K562 (cell line): ENCODE data around the gene CLCN2. TPM values are rescaled to one million over a fixed set of nuclear protein-coding genes. Genes with fewer than 3 reads are reported as not detected.

Experiments
- BRD9 ChIP-seq: fragments of 450-650 bp; IDR thresholded peaks from 2 replicates; pipeline ENCODE4 v1.6.1; 2018; ENCODE audit warnings: low read depth; ENCODE audit not compliant: partially characterized antibody
- C11orf30 ChIP-seq: fragments of 450-650 bp; IDR thresholded peaks from 2 replicates; pipeline ENCODE4 v1.6.1; 2016; ENCODE audit warnings: low read depth, mild to moderate bottlenecking
- DPF2 ChIP-seq: fragments of 450-650 bp; IDR thresholded peaks from 2 replicates; pipeline ENCODE4 v1.6.1; 2016
- FOXK2 ChIP-seq, 2 experiments: fragments of 450-650 bp; IDR thresholded peaks in 1 of 2; conservative IDR thresholded peaks in 1 of 2; 2 replicates each; pipeline ENCODE4 v1.6.1; 2016; ENCODE audit warnings: low read depth in 2 of 2, mild to moderate bottlenecking in 1 of 2
- HIVEP1 ChIP-seq: fragments of 250-450 bp; sonication (Bioruptor Pico); IDR thresholded peaks from 2 replicates; pipeline ENCODE4 v1.4.0; 2020; ENCODE audit warnings: mild to moderate bottlenecking
- LEF1 ChIP-seq: fragments of 450-650 bp; IDR thresholded peaks from 2 replicates; pipeline ENCODE4 v1.6.1; 2016; ENCODE audit warnings: mild to moderate bottlenecking
- MBD2 ChIP-seq: sonication (generic); IDR thresholded peaks from 2 replicates; pipeline ENCODE4 v1.6.1; 2016; ENCODE audit warnings: low read depth, borderline replicate concordance
- MTA2 ChIP-seq: fragments of 450-650 bp; IDR thresholded peaks from 2 replicates; pipeline ENCODE4 v1.6.1; 2016; ENCODE audit warnings: low read depth
- NCOR1 ChIP-seq: fragments of 450-650 bp; IDR thresholded peaks from 2 replicates; pipeline ENCODE4 v1.6.1; 2016; ENCODE audit warnings: mild to moderate bottlenecking, moderate library complexity
- NFE2 ChIP-seq: IDR thresholded peaks from 2 replicates; pipeline ENCODE4 v1.6.1; 2014; ENCODE audit warnings: antibody characterized with exemption, low read depth
- RCOR1 ChIP-seq, 2 experiments: IDR thresholded peaks; 2 replicates each; pipeline ENCODE4 v1.6.1; 2012; ENCODE audit warnings: low read depth in 2 of 2, low read length in 2 of 2, borderline replicate concordance in 1 of 2, improper control_type of control experiment in 1 of 2
- SIN3A ChIP-seq, 2 experiments: fragments of 150-350 bp in 1 of 2; IDR thresholded peaks; 2 replicates each; pipeline ENCODE4 v1.6.1; 2011 to 2016; ENCODE audit warnings: borderline replicate concordance in 2 of 2, low read depth in 2 of 2, low read length in 2 of 2, mild to moderate bottlenecking in 2 of 2, moderate library complexity in 2 of 2; ENCODE audit not compliant: control insufficient read depth in 1 of 2
- STAT5A ChIP-seq: IDR thresholded peaks from 2 replicates; pipeline ENCODE4 v1.6.1; 2012; ENCODE audit warnings: low read length, inconsistent platforms, borderline replicate concordance
- TAL1 ChIP-seq: fragments of 450-650 bp; IDR thresholded peaks from 2 replicates; pipeline ENCODE4 v1.6.1; 2016; ENCODE audit warnings: mild to moderate bottlenecking
- VEZF1 ChIP-seq: fragments of 200-800 bp; sonication (Bioruptor generic); IDR thresholded peaks from 2 replicates; pipeline ENCODE4 v1.6.1; 2017; ENCODE audit warnings: missing genetic modification characterization, missing compliant biosample characterization
- ZFX ChIP-seq: sonication (generic); formaldehyde crosslinking; IDR thresholded peaks from 2 replicates; pipeline ENCODE4 v1.8.0; 2022; ENCODE audit warnings: mild to moderate bottlenecking, missing genetic modification reagents, moderate library complexity
- ZNF398 ChIP-seq: fragments of 250-450 bp; sonication (Bioruptor Pico); IDR thresholded peaks from 2 replicates; pipeline ENCODE4 v1.8.0; 2021; ENCODE audit warnings: moderate library complexity, mild to moderate bottlenecking, inconsistent platforms
- polyA plus RNA-seq, 8 experiments: library from polyadenylated mRNA; depleted of rRNA in 4 of 8; stranded (reverse) in 5 of 8; unstranded in 3 of 8; fragments of >200 nt; fragmentation: Nextera tagmentation in 2 of 8; fragmentation: Illumina TruSeq in 1 of 8; extraction: Ambion mirVana in 2 of 8; extraction: Trizol in 1 of 8; gene quantifications; 2 replicates each; pipeline versions ENCODE4 v1.2.1 to v1.2.3, GENCODE V29; 2011 to 2014; ENCODE audit warnings: inconsistent platforms in 1 of 8, missing spikeins in 1 of 8
- total RNA-seq, 7 experiments: library from RNA; depleted of rRNA in 6 of 7; stranded (reverse); fragments of >200 nt in 6 of 7; fragmentation: Illumina TruSeq in 2 of 7; extraction: Trizol in 2 of 7; gene quantifications; 2 replicates each; pipeline versions ENCODE4 v1.2.1 to v1.2.3, GENCODE V29; 2011 to 2021; ENCODE audit warnings: low replicate concordance in 1 of 7

Gene CLCN2
- total and polyA plus RNA-seq, 9 of the 15 experiments (the other 6 are each of a cell fraction or from before 2014, with no cell fraction given), result 0.10 to 14.0 (median 6.9) TPM

- TF ChIP-seq RCOR1 (IDR thresholded peaks at IDR 0.05; ENCODE audit: borderline replicate concordance in 1 of 2, low read depth in 2 of 2, low read length in 2 of 2) (peak in 1 of 2 experiments; percentile 42; a peak in 1 of 4 replicates), DPF2 (peak; percentile 85; the same call in 1 of the 2 replicates), HIVEP1 (CRISPR knock-in tag) (no peak), NCOR1 (peak; percentile 51; the same call in 1 of the 2 replicates), STAT5A (peak; percentile 60), TAL1 (peak; percentile 58; the same call in 1 of the 2 replicates), NFE2 (peak; percentile 94), BRD9 (peak; percentile 27), ZFX (CRISPR knock-in tag) (peak; percentile 29; the same call in 1 of the 2 replicates), VEZF1 (peak; percentile 21; the same call in 1 of the 2 replicates), FOXK2 (conservative IDR thresholded peaks at IDR 0.05 in 1 of 2, IDR thresholded peaks at IDR 0.05 in 1 of 2; ENCODE audit: low read depth in 2 of 2) (peak in 1 of 2 experiments; percentile 29; a peak in 1 of 4 replicates), MBD2 (peak; percentile 16; the same call in 1 of the 2 replicates), LEF1 (peak; percentile 36; the same call in 1 of the 2 replicates), ZNF398 (CRISPR knock-in tag) (no peak), C11orf30 (peak; percentile 99), SIN3A (IDR thresholded peaks at IDR 0.05; ENCODE audit: borderline replicate concordance in 2 of 2, control insufficient read depth in 1 of 2, low read depth in 2 of 2, low read length in 2 of 2) (no peak), MTA2 (peak; percentile 7; the same call in 1 of the 2 replicates)
Observed at GRCh38 chr3:184347321-184348056, 13.9 kb downstream of the CLCN2 start (continued).
